Spinal cord (tissue), 10 donors: Measurements from ENCODE around the gene FKBP1B. TPM values are rescaled to one million over a fixed set of nuclear protein-coding genes. Genes with fewer than 3 reads are reported as not detected.

Experiments used
- DNase-seq, 6 donors: peaks; one replicate each; pipeline versions ENCODE4 v3.0.0 to v3.0.0-alpha.2; 2013 to 2015; ENCODE audit warnings: low spot score in 6 of 6, low read depth in 4 of 6
- H3K27ac ChIP-seq: one replicate; pipeline ENCODE4 v1.5.1; 2013; ENCODE audit warnings: low read depth, low read length, control low read depth
- H3K27me3 ChIP-seq: one replicate; pipeline ENCODE4 v1.6.1; 2013; ENCODE audit warnings: low read length; ENCODE audit not compliant: control insufficient read depth, insufficient read depth
- H3K36me3 ChIP-seq: one replicate; pipeline ENCODE4 v1.6.1; 2013; ENCODE audit warnings: low read length; ENCODE audit not compliant: control insufficient read depth, insufficient read depth
- H3K4me1 ChIP-seq: one replicate; pipeline ENCODE4 v1.6.1; 2013; ENCODE audit warnings: low read length; ENCODE audit not compliant: control insufficient read depth, insufficient read depth
- H3K4me3 ChIP-seq: one replicate; pipeline ENCODE4 v1.5.1; 2013; ENCODE audit warnings: low read depth, low read length, control low read depth
- H3K9me3 ChIP-seq: one replicate; pipeline ENCODE4 v1.6.1; 2013; ENCODE audit warnings: low read length; ENCODE audit not compliant: control insufficient read depth, insufficient read depth
- WGBS: methylation state at CpG from one replicate; pipeline ENCODE4 v1.1.5; 2013; ENCODE audit warnings: missing lambda C conversion rate; ENCODE audit not compliant: insufficient coverage; 5-methylcytosine and 5-hydroxymethylcytosine counted together
- polyA plus RNA-seq, 2 donors: library from polyadenylated mRNA; unstranded; fragments of 120-200 nt; gene quantifications; one replicate each; pipeline ENCODE4 v1.2.1, GENCODE V29; 2013; ENCODE audit not compliant: insufficient read length in 2 of 2
- total RNA-seq, 2 donors: library from RNA; depleted of rRNA in 1 of 2; stranded (reverse); fragments of 120-200 nt in 1 of 2; fragments of >200 nt in 1 of 2; gene quantifications; one replicate each; pipeline versions ENCODE4 v1.2.3 to v1.2.4, GENCODE V29; 2013 to 2014
- donor health status: healthy.

Gene FKBP1B
- total and polyA plus RNA-seq, 4 donors, result 35.9 to 105 (median 86.2) TPM

DNA sequence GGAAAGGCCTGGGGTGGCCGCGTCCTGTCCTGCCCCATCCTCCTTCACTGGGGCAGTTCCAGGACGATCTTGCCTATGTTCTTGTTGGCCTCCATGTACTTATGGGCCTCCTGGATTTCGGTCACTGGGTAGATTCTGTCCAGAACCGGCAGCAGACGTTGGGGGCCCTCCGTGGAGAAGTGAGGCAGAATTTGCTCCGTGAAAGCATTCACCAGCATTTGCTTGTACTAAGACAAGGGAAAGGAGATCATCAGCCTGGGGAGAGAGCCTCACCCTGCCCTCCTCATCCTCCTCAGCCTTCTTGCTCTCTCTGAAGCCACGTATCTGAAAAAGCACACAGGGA lies 28.0 kb downstream of the FKBP1B start:
- Histone ChIP-seq H3K27me3 (no peaks in the 10 kb centered on the region), H3K4me3 (peak overlapping the region; percentile 99), H3K9me3 (no peaks in the 10 kb centered on the region), H3K36me3 (peaks cover 11% of the 10 kb centered on the region), H3K27ac (peak overlapping the region; percentile 94), H3K4me1 (peaks cover 15% of the 10 kb centered on the region)
- 28% methylated on average over 8 of the region's 9 CpGs for WGBS
- DNase-seq, result peak in 1 of 6 donors; percentile 9

GRCh38 chr2:24077879-24078278 lies 28.3 kb downstream of the FKBP1B start:
- Histone ChIP-seq H3K27ac (peak overlapping the region; percentile 94), H3K4me3 (peak overlapping the region; percentile 99), H3K36me3 (peaks cover 11% of the 10 kb centered on the region), H3K4me1 (peaks cover 18% of the 10 kb centered on the region), H3K27me3 (no peaks in the 10 kb centered on the region), H3K9me3 (no peaks in the 10 kb centered on the region)
- no CpG with 5 or more reads among the region's 2 CpGs for WGBS
- DNase-seq, result no peak

DNA sequence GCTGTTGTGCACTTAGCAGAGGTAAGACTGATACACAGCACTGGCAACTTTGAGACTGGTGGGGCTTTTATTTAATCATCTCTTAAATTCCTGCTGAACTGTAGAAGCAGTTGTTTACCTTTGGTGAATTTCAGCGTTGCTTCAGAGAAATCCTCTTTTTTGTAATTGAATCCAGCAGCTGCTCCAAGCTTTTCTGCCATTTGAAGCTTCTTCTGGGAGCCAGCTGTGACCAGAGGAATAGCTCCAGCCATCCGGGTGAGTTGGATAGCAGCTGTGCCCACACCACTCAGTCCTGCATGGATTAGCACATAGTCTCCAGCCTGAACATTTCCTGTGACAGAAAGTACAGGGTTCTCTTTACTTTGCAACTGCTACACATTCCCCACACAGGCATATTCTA lies 31.2 kb downstream of the FKBP1B start:
- DNase-seq, result peak in 1 of 6 donors; percentile 15
- Histone ChIP-seq H3K27ac (no peak overlapping the region), H3K9me3 (no peaks in the 10 kb centered on the region), H3K36me3 (peaks cover 13% of the 10 kb centered on the region), H3K4me3 (no peak overlapping the region), H3K27me3 (no peaks in the 10 kb centered on the region), H3K4me1 (peaks cover 31% of the 10 kb centered on the region)
- 62% methylated on average over 2 of the region's 2 CpGs for WGBS

- Histone ChIP-seq H3K27ac (peak overlapping the region; percentile 93), H3K9me3 (no peaks in the 10 kb centered on the region), H3K36me3 (peaks cover 18% of the 10 kb centered on the region), H3K4me1 (peaks cover 20% of the 10 kb centered on the region), H3K4me3 (peak overlapping the region; percentile 81), H3K27me3 (no peaks in the 10 kb centered on the region)
- no peak for DNase-seq
- WGBS, result 88% methylated on average over 7 of the region's 8 CpGs
These were observed 33.4 kb downstream of the FKBP1B start for GRCh38 chr2:24082787-24083566.

DNA sequence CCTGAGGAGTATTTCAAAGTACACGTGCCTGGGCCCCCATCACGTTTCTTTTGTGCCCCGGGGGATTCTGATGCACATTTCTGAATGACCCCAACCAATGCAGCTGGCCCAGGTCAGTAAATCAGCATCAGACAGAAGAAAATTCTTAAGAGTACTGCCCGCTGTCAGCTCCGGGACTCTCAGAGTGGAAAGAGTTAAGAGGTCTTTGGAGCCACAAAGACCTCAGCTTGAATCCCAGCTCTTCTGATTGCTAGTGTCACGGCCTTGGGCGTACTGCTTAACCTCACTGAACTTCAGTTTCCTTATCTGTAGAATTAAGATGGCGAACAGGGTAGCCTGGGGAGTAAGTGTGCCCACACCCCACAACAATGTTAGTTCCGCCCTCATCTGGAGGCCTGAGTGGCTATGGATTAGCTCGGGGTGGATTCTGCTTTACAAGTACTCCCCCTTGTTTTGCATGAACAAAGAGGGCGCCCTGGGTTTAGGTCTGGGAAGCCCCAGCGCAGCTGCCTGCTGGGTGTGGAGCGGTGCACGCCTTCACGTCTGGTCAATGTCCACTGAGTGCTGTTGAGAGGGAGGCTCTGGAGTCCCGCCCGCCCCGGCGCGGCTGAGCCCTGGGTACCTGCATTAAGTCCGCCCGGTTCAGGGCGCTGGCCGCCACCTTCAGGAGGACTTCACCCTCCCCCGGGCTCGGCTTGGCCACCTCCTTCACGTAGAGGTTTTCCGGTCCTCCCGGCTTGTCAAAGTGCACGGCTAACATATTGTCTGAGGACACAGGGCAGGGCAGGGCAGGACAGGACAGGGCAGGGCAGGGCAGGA lies 34.2 kb downstream of the FKBP1B start:
- WGBS, result 10% methylated on average over 25 of the region's 30 CpGs
- Histone ChIP-seq H3K9me3 (no peaks in the 10 kb centered on the region), H3K36me3 (peaks cover 23% of the 10 kb centered on the region), H3K27me3 (no peaks in the 10 kb centered on the region), H3K4me1 (peaks cover 20% of the 10 kb centered on the region), H3K4me3 (peak overlapping the region; percentile 81), H3K27ac (peak overlapping the region; percentile 93)
- DNase-seq, result peak in 3 of 6 donors; percentile 31 to 83 (median 78)

DNA sequence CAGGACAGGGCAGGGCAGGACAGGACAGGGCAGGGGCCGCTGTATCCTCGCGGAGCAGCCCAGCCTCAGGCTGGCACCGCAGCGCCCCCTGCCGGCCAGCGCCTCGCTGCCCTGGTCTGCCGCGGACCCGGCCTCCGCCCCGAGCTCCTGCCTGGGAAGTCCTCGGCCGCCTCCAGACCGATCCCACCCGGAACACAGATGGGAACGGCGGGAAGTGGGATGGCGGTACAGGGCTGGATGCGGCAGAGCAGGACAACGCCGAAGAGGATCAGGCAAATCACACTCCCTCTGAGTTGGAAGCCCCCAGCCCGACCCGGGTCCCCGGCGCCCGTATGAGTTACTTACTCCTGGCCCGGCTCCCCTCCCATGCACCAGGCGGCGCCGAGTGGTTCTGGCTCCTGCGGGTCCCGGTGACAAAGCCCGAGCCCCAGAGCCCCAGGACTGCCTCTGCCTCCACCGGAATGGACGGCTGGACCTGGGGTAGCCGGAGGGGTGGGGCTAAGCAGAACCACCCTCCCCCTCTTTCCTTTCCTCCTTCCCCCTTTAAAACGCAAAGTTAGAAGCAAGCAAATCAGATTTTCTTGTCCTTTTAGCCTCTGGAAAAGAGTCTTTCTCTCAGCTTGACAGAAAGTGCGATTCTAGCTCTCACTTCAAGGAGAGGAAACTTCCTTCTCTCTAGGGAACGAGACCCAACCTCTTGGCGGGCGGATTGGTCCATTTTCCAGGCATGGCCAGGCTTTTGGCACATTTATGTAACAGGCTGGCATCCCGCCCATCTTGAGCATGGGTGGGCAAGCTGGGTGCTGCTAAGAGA lies 35.1 kb downstream of the FKBP1B start, which contains the start of gene TP53I3:
Gene TP53I3 (minus strand): TSS at position 449 of the 814 bp plus-strand sequence. CDS start 508 bp downstream, outside the sequence.
- H3K4me1 ChIP-seq, result peaks cover 20% of the 10 kb centered on the region
- peak; percentile 48 to 94 (median 75) for DNase-seq
- no peaks in the 10 kb centered on the region for H3K9me3 ChIP-seq
- H3K36me3 ChIP-seq, result peaks cover 23% of the 10 kb centered on the region
- H3K27ac ChIP-seq, result peak within 1 kb of the TSS; percentile 93
- no peaks in the 10 kb centered on the region for H3K27me3 ChIP-seq
- WGBS, result 1% methylated on average over 42 of the region's 44 CpGs
- peak within 1 kb of the TSS; percentile 81 for H3K4me3 ChIP-seq

GRCh38 chr2:24085200-24085489 lies 35.6 kb downstream of the FKBP1B start:
- no peaks in the 10 kb centered on the region for H3K27me3 ChIP-seq
- H3K36me3 ChIP-seq, result peaks cover 20% of the 10 kb centered on the region
- no peaks in the 10 kb centered on the region for H3K9me3 ChIP-seq
- no peak for DNase-seq
- peak overlapping the region; percentile 93 for H3K27ac ChIP-seq
- H3K4me3 ChIP-seq, result peak overlapping the region; percentile 81
- H3K4me1 ChIP-seq, result peaks cover 20% of the 10 kb centered on the region
- WGBS, result 29% methylated on average over 7 of the region's 11 CpGs

DNA sequence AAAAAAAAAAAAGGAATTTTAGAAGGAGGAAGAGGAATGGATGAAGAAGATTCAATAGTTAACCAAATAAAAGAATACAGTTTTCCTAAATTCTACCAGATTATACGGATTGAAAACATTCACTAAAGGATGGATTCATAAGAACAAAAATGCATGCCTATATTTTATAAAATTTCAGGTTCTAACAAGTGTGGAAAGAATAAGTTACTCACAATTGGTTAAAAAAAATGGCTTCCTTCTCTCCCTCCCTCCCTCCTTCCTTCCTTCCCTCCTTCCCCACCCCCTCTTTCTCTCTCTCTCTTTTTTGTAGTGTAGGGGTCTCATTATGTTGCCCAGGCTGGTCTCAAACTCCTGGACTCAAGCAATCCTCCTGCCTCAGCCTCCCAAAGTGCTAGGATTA lies 36.7 kb downstream of the FKBP1B start:
- DNase-seq, result no peak
- Histone ChIP-seq H3K36me3 (peaks cover 19% of the 10 kb centered on the region), H3K4me1 (peaks cover 20% of the 10 kb centered on the region), H3K4me3 (no peak overlapping the region), H3K9me3 (no peaks in the 10 kb centered on the region), H3K27ac (no peak overlapping the region), H3K27me3 (no peaks in the 10 kb centered on the region)
- WGBS, result no CpG with 5 or more reads among the region's 1 CpG

DNA sequence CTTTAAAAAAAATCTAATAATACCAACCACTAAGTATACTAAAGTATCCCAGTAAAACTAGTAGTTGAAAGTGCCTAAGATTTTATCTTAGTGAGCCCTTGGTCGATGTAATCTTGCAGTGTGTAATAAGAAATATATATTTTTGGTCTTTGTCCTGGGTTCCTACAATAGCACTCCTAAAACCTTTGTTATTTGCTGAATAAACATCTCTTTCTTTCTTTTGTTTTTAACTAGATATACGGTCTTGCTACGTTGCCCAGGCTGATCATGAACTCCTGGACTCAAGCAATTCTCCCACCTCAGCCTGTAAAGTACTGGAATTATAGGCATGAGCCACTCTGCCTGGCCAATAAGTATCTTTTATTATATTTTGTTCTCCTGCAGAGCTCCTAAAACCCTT lies 37.5 kb downstream of the FKBP1B start:
- DNase-seq, result no peak
- WGBS, result no CpG with 5 or more reads among the region's 3 CpGs
- no peak overlapping the region for H3K4me3 ChIP-seq
- H3K27ac ChIP-seq, result no peak overlapping the region
- H3K4me1 ChIP-seq, result peaks cover 20% of the 10 kb centered on the region
- no peaks in the 10 kb centered on the region for H3K9me3 ChIP-seq
- no peaks in the 10 kb centered on the region for H3K27me3 ChIP-seq
- H3K36me3 ChIP-seq, result peaks cover 15% of the 10 kb centered on the region
